Measurements from ENCODE around the gene COG7. TPM values are rescaled to one million over a fixed set of nuclear protein-coding genes. Genes with fewer than 3 reads are reported as not detected.

Gene COG7
- total and polyA plus RNA-seq, 5 donors: 11.7 to 13.8 (median 13.0) TPM

- intact Hi-C loops (cut with DNase I): no loop called here
These were observed 95.2 kb downstream of the COG7 start for GRCh38 chr16:23357761-23358290.

GRCh38 chr16:23356941-23357340 lies 96.0 kb downstream of the COG7 start:
- H3K27me3 ChIP-seq (ENCODE audit: control insufficient read depth, insufficient read depth): no peaks in the 10 kb centered on the region
- 83% methylated on average over 7 of the region's 7 CpGs for WGBS
- no peak overlapping the region for H3K4me3 ChIP-seq (ENCODE audit: low read length)
- DNase-seq: no peak
- H3K27ac ChIP-seq (ENCODE audit: low read length): no peak overlapping the region
- intact Hi-C loops (cut with DNase I): no loop called here
- no peak for ATAC-seq
- H3K4me1 ChIP-seq (ENCODE audit: control insufficient read depth, insufficient read depth, low read length): no peaks in the 10 kb centered on the region
- H3K9me3 ChIP-seq (ENCODE audit: control insufficient read depth, low read length): no peaks in the 10 kb centered on the region

More at GRCh38 chr16:23357761-23358290, 95.2 kb downstream of the COG7 start:
- Histone ChIP-seq H3K27ac (ENCODE audit: low read length) (no peak overlapping the region), H3K27me3 (ENCODE audit: control insufficient read depth, insufficient read depth) (no peaks in the 10 kb centered on the region), H3K4me3 (ENCODE audit: low read length) (no peak overlapping the region), H3K9me3 (ENCODE audit: control insufficient read depth, low read length) (no peaks in the 10 kb centered on the region), H3K4me1 (ENCODE audit: control insufficient read depth, insufficient read depth, low read length) (no peaks in the 10 kb centered on the region)
- WGBS: 81% methylated on average over 8 of the region's 8 CpGs
- ATAC-seq (no peak), DNase-seq (no peak)

GRCh38 chr16:23355106-23355670 lies 97.8 kb downstream of the COG7 start:
- DNase-seq: no peak
- ATAC-seq: peak in 1 of 2 donors; percentile 25
- Histone ChIP-seq H3K27ac (ENCODE audit: low read length) (no peak overlapping the region), H3K4me3 (ENCODE audit: low read length) (no peak overlapping the region), H3K27me3 (ENCODE audit: control insufficient read depth, insufficient read depth) (no peaks in the 10 kb centered on the region), H3K4me1 (ENCODE audit: control insufficient read depth, insufficient read depth, low read length) (no peaks in the 10 kb centered on the region), H3K9me3 (ENCODE audit: control insufficient read depth, low read length) (no peaks in the 10 kb centered on the region)
- WGBS: 88% methylated on average over 13 of the region's 13 CpGs
- intact Hi-C loops (cut with DNase I): no loop called here

- Histone ChIP-seq H3K4me3 (ENCODE audit: low read length) (no peak overlapping the region), H3K27ac (ENCODE audit: low read length) (no peak overlapping the region), H3K27me3 (ENCODE audit: control insufficient read depth, insufficient read depth) (no peaks in the 10 kb centered on the region), H3K9me3 (ENCODE audit: control insufficient read depth, low read length) (no peaks in the 10 kb centered on the region), H3K4me1 (ENCODE audit: control insufficient read depth, insufficient read depth, low read length) (no peaks in the 10 kb centered on the region)
- ATAC-seq (no peak), DNase-seq (no peak)
- intact Hi-C loops (cut with DNase I): no loop called here
- WGBS: 75% methylated on average over 9 of the region's 9 CpGs
These were observed 98.7 kb downstream of the COG7 start for GRCh38 chr16:23354246-23354645.

- no peaks in the 10 kb centered on the region for H3K9me3 ChIP-seq (ENCODE audit: control insufficient read depth, low read length)
- no peaks in the 10 kb centered on the region for H3K27me3 ChIP-seq (ENCODE audit: control insufficient read depth, insufficient read depth)
- H3K27ac ChIP-seq (ENCODE audit: low read length): no peak overlapping the region
- DNase-seq: no peak
- intact Hi-C loops (cut with DNase I): no loop called here
- no peak for ATAC-seq
- no peaks in the 10 kb centered on the region for H3K4me1 ChIP-seq (ENCODE audit: control insufficient read depth, insufficient read depth, low read length)
- no peak overlapping the region for H3K4me3 ChIP-seq (ENCODE audit: low read length)
These were observed 99.5 kb downstream of the COG7 start for GRCh38 chr16:23353440-23353839.

- intact Hi-C loops (cut with DNase I): no loop called here
- Histone ChIP-seq H3K4me1 (ENCODE audit: control insufficient read depth, insufficient read depth, low read length) (no peaks in the 10 kb centered on the region), H3K9me3 (ENCODE audit: control insufficient read depth, low read length) (no peaks in the 10 kb centered on the region)
These were observed 101.6 kb downstream of the COG7 start for GRCh38 chr16:23351360-23351759.

GRCh38 chr16:23348579-23349469 lies 104.2 kb downstream of the COG7 start:
- no peak overlapping the region for H3K4me3 ChIP-seq (ENCODE audit: low read length)
- intact Hi-C loops (cut with DNase I): no loop called here
- H3K9me3 ChIP-seq (ENCODE audit: control insufficient read depth, low read length): no peaks in the 10 kb centered on the region
- no peak for ATAC-seq
- H3K27me3 ChIP-seq (ENCODE audit: control insufficient read depth, insufficient read depth): no peaks in the 10 kb centered on the region
- no peak overlapping the region for H3K27ac ChIP-seq (ENCODE audit: low read length)
- DNase-seq: no peak
- no peaks in the 10 kb centered on the region for H3K4me1 ChIP-seq (ENCODE audit: control insufficient read depth, insufficient read depth, low read length)
- WGBS: 49% methylated on average over 18 of the region's 18 CpGs

More at GRCh38 chr16:23351360-23351759, 101.6 kb downstream of the COG7 start:
- no peak for ATAC-seq
- DNase-seq: no peak
- Histone ChIP-seq H3K4me3 (ENCODE audit: low read length) (no peak overlapping the region), H3K27ac (ENCODE audit: low read length) (no peak overlapping the region), H3K27me3 (ENCODE audit: control insufficient read depth, insufficient read depth) (no peaks in the 10 kb centered on the region)
- WGBS: 81% methylated on average over 5 of the region's 5 CpGs

GRCh38 chr16:23345237-23345636 lies 107.8 kb downstream of the COG7 start:
- Histone ChIP-seq H3K4me3 (ENCODE audit: low read length) (no peak overlapping the region), H3K27me3 (ENCODE audit: control insufficient read depth, insufficient read depth) (no peaks in the 10 kb centered on the region), H3K4me1 (ENCODE audit: control insufficient read depth, insufficient read depth, low read length) (no peaks in the 10 kb centered on the region), H3K27ac (ENCODE audit: low read length) (no peak overlapping the region), H3K9me3 (ENCODE audit: control insufficient read depth, low read length) (no peaks in the 10 kb centered on the region)
- DNase-seq (no peak), ATAC-seq (no peak)
- WGBS: 75% methylated on average over 5 of the region's 5 CpGs
- intact Hi-C loops (cut with DNase I): no loop called here

- WGBS: 67% methylated on average over 5 of the region's 5 CpGs
- Histone ChIP-seq H3K27ac (ENCODE audit: low read length) (no peak overlapping the region), H3K4me1 (ENCODE audit: control insufficient read depth, insufficient read depth, low read length) (no peaks in the 10 kb centered on the region), H3K9me3 (ENCODE audit: control insufficient read depth, low read length) (no peaks in the 10 kb centered on the region), H3K4me3 (ENCODE audit: low read length) (no peak overlapping the region), H3K27me3 (ENCODE audit: control insufficient read depth, insufficient read depth) (no peaks in the 10 kb centered on the region)
- DNase-seq: no peak
- ATAC-seq: no peak
- intact Hi-C loops (cut with DNase I): no loop called here
These were observed 109.1 kb downstream of the COG7 start for GRCh38 chr16:23343643-23344612.

- intact Hi-C loops (cut with DNase I): no loop called here
- no peaks in the 10 kb centered on the region for H3K27me3 ChIP-seq (ENCODE audit: control insufficient read depth, insufficient read depth)
- 69% methylated on average over 5 of the region's 5 CpGs for WGBS
- H3K9me3 ChIP-seq (ENCODE audit: control insufficient read depth, low read length): no peaks in the 10 kb centered on the region
- DNase-seq (no peak), ATAC-seq (no peak)
- H3K4me3 ChIP-seq (ENCODE audit: low read length): no peak overlapping the region
- H3K27ac ChIP-seq (ENCODE audit: low read length): no peak overlapping the region
- no peaks in the 10 kb centered on the region for H3K4me1 ChIP-seq (ENCODE audit: control insufficient read depth, insufficient read depth, low read length)
These were observed 110.8 kb downstream of the COG7 start for GRCh38 chr16:23342083-23342640.

All from right cardiac atrium (tissue), 5 donors.